Calu3 (cell line): ENCODE data around the gene MYBPH. TPM values are rescaled to one million over a fixed set of nuclear protein-coding genes. Genes with fewer than 3 reads are reported as not detected.

Source experiments
- BruUV-seq: library from RNA; stranded (reverse); fragments of 400-500 nt; replicated peaks from 2 replicates; lab custom pipeline; 2021; lab: Mats Ljungman, UMichigan
- CTCF ChIA-PET: fragments of 300-600 bp; sonication (Branson Sonifier 250); formaldehyde crosslinking; loops from one replicate; lab custom pipeline; 2022; ENCODE audit warnings: antibody characterized with exemption; lab: Charles Lee
- DNase-seq: peaks from one replicate; pipeline ENCODE4 v3.0.0; 2022
- H3K27ac Mint-ChIP-seq: one replicate; pipeline ENCODE4 v1.8.0; 2022; ENCODE audit warnings: mixed read lengths; ENCODE audit not compliant: unreplicated experiment
- H3K27me3 Mint-ChIP-seq: one replicate; pipeline ENCODE4 v1.8.0; 2022; ENCODE audit warnings: mixed read lengths; ENCODE audit not compliant: unreplicated experiment
- H3K36me3 Mint-ChIP-seq: one replicate; pipeline ENCODE4 v1.8.0; 2022; ENCODE audit warnings: mild to moderate bottlenecking, moderate library complexity, mixed read lengths; ENCODE audit not compliant: insufficient read depth, unreplicated experiment
- H3K4me1 Mint-ChIP-seq: one replicate; pipeline ENCODE4 v1.8.0; 2022; ENCODE audit warnings: mild to moderate bottlenecking, low read depth, mixed read lengths; ENCODE audit not compliant: unreplicated experiment
- H3K4me3 Mint-ChIP-seq: one replicate; pipeline ENCODE4 v1.8.0; 2022; ENCODE audit warnings: mild to moderate bottlenecking, low read depth, moderate library complexity, mixed read lengths; ENCODE audit not compliant: unreplicated experiment
- H3K9me3 Mint-ChIP-seq: one replicate; pipeline ENCODE4 v1.8.0; 2022; ENCODE audit warnings: low read depth, mixed read lengths; ENCODE audit not compliant: unreplicated experiment
- CTCF ChIP-seq: fragments of 200-600 bp; IDR thresholded peaks from one replicate; pipeline ENCODE4 v1.8.0; 2022; ENCODE audit warnings: antibody characterized with exemption; ENCODE audit not compliant: unreplicated experiment
- intact Hi-C: fragments of 100-400 bp; cut with micrococcal nuclease; formaldehyde crosslinking; loops from one replicate; pipeline ENCODE4 v1.10.0; 2022; ENCODE audit not compliant: unreplicated experiment
- total RNA-seq: library from RNA; stranded (reverse); gene quantifications from 2 replicates; pipeline ENCODE4 v1.2.3, GENCODE V29; 2022

Gene MYBPH
- total RNA-seq, 1 experiment from 2014 or later, result not detected

GRCh38 chr1:203153989-203154821 is 21.4 kb downstream of the MYBPH start:
- Mint-ChIP-seq H3K4me1 (peaks cover 13% of the 10 kb centered on the region), H3K27ac (no peak overlapping the region), H3K9me3 (peaks cover 10% of the 10 kb centered on the region), H3K27me3 (peaks cover 57% of the 10 kb centered on the region), H3K4me3 (no peak overlapping the region), H3K36me3 (no peaks in the 10 kb centered on the region)
- no peak for TF ChIP-seq CTCF
- CTCF ChIA-PET, result interaction anchor here (1.3 to 1.8 kb wide), 2 partner anchors 19 to 26 kb away, joined by 3 to 4 read pairs; partner anchors contain the start of gene ADORA1
- intact Hi-C loops, result no loop called here
- no TSS peak for BruUV-seq
- no peak for DNase-seq

DNA sequence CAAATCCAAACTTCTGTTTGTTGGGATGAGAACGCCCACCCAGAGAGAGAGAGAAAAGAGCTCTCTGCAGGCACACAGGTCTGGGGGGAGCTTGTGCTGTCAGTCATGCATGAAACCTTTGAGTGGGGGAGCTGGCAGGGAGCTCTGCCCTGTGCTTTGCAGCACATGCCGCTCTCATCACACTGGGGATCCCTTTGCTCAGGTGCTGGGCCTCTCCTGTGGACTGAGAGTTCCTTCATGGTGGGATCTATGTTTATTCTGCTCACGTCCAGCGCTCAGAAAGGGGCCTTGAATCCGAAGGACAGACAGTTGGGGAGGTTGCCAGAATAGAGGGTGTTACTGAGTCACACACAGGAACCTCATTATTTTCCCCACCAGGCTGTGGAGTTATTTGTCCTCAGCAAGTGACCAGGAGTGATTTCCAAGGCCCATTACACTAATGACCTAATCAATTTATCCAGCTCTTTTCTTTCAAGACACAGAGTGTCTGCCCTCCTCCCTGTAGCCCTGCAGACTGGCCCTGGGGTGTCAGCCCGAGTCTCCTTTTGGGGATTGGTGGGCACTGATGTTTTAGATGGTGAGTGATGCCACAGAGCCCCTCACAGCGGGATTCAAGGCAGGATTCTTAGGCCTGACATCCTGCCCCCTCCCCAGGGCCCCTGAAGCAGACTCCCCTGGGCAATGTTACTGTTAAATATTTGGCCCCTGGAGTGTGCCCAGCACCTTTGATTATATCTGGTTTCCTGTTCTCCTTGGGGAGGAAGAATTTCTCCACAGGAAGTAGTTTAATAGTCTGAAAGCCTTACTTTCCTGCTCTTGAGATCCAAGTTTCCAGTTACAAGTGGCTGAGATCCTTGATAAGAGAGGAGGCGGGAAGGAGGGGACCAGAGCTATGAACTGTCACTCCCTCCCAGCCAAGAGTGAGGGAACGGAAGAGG is 22.3 kb downstream of the MYBPH start:
- Mint-ChIP-seq H3K36me3 (no peaks in the 10 kb centered on the region), H3K9me3 (peaks cover 5% of the 10 kb centered on the region), H3K4me1 (peaks cover 13% of the 10 kb centered on the region), H3K27ac (no peak overlapping the region), H3K4me3 (no peak overlapping the region), H3K27me3 (peaks cover 54% of the 10 kb centered on the region)
- BruUV-seq, result no TSS peak
- TF ChIP-seq CTCF, result no peak
- intact Hi-C loops, result no loop called here
- CTCF ChIA-PET, result interaction anchor here (1.3 to 1.8 kb wide), 2 partner anchors 20 to 25 kb away, joined by 3 to 4 read pairs; partner anchors contain the start of gene ADORA1
- DNase-seq, result no peak

- DNase-seq, result no peak
- no peaks in the 10 kb centered on the region for H3K36me3 Mint-ChIP-seq
- H3K4me1 Mint-ChIP-seq, result peaks cover 13% of the 10 kb centered on the region
- no peaks in the 10 kb centered on the region for H3K9me3 Mint-ChIP-seq
- no peak for TF ChIP-seq CTCF
- intact Hi-C loops, result no loop called here
- H3K27me3 Mint-ChIP-seq, result peaks cover 45% of the 10 kb centered on the region
- CTCF ChIA-PET, result interaction anchor here (1.8 kb wide), 1 partner anchor 24 kb away, joined by 4 read pairs; the partner anchor contains the start of gene ADORA1
- no peak overlapping the region for H3K27ac Mint-ChIP-seq
- BruUV-seq, result no TSS peak
- H3K4me3 Mint-ChIP-seq, result no peak overlapping the region
Observed at GRCh38 chr1:203152158-203153034, 23.2 kb downstream of the MYBPH start.
